Neutrophil (primary cell): ENCODE results near the gene LAMA5.

Experiments
- H3K27ac ChIP-seq: fragments of 200-600 bp; sonication (generic); 2 replicates; pipeline ENCODE4 v1.5.1; 2016; ENCODE audit warnings: mild to moderate bottlenecking, moderate library complexity
- H3K27me3 ChIP-seq: fragments of 200-600 bp; sonication (generic); 2 replicates; pipeline ENCODE4 v1.6.0; 2016; ENCODE audit warnings: mild to moderate bottlenecking
- H3K36me3 ChIP-seq: fragments of 200-600 bp; sonication (generic); 2 replicates; pipeline ENCODE4 v1.5.1; 2017
- H3K4me1 ChIP-seq, 2 experiments: fragments of 200-600 bp in 1 of 2; sonication (generic) in 1 of 2; 1 replicate in 1 of 2; 2 replicates in 1 of 2; pipeline versions ENCODE4 v1.5.1 to v1.6.1; 2013 to 2016; ENCODE audit warnings: low read depth in 1 of 2, low read length in 1 of 2, mild to moderate bottlenecking in 1 of 2, moderate library complexity in 1 of 2; ENCODE audit not compliant: control insufficient read depth in 1 of 2, insufficient read depth in 1 of 2
- H3K4me3 ChIP-seq, 2 experiments: fragments of 200-600 bp in 1 of 2; sonication (generic) in 1 of 2; 1 replicate in 1 of 2; 2 replicates in 1 of 2; pipeline ENCODE4 v1.5.1; 2013 to 2016; ENCODE audit warnings: low read depth in 1 of 2, low read length in 1 of 2, mild to moderate bottlenecking in 1 of 2, moderate library complexity in 1 of 2
- H3K9me3 ChIP-seq: fragments of 200-600 bp; sonication (generic); 2 replicates; pipeline ENCODE4 v1.5.1; 2016
- TF ChIP-seq, protein P1 (sequence below): fragments of 200-600 bp; sonication (generic); IDR thresholded peaks from 2 replicates; pipeline ENCODE4 v1.5.1; 2016; ENCODE audit warnings: antibody characterized with exemption

Gene LAMA5

DNA sequence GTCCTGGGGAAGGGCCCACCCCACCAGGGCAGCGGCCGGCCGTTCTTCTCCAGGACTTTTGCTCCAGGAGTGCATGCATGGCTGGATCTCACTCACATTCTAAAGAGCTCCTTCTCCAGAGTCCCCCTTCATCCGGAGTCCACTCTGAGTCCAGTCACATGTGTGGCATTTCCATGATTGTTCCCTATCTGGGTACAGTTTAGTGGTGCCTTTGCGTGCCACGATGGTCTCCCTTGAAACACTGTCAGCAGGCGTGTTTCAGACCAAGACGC lies 107.9 kb downstream of the LAMA5 start:
- H3K27me3 ChIP-seq: no peaks in the 10 kb centered on the region

More for the DNA sequence above, 107.9 kb downstream of the LAMA5 start:
- no peaks in the 10 kb centered on the region for H3K9me3 ChIP-seq
- TF ChIP-seq, protein P1, sequence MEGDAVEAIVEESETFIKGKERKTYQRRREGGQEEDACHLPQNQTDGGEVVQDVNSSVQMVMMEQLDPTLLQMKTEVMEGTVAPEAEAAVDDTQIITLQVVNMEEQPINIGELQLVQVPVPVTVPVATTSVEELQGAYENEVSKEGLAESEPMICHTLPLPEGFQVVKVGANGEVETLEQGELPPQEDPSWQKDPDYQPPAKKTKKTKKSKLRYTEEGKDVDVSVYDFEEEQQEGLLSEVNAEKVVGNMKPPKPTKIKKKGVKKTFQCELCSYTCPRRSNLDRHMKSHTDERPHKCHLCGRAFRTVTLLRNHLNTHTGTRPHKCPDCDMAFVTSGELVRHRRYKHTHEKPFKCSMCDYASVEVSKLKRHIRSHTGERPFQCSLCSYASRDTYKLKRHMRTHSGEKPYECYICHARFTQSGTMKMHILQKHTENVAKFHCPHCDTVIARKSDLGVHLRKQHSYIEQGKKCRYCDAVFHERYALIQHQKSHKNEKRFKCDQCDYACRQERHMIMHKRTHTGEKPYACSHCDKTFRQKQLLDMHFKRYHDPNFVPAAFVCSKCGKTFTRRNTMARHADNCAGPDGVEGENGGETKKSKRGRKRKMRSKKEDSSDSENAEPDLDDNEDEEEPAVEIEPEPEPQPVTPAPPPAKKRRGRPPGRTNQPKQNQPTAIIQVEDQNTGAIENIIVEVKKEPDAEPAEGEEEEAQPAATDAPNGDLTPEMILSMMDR: no peak
- no peaks in the 10 kb centered on the region for H3K4me1 ChIP-seq
- peaks cover 95% of the 10 kb centered on the region for H3K36me3 ChIP-seq
- H3K27ac ChIP-seq: no peak overlapping the region
- no peak overlapping the region for H3K4me3 ChIP-seq
